ENCODE results near the gene CCDC85A.

DNA sequence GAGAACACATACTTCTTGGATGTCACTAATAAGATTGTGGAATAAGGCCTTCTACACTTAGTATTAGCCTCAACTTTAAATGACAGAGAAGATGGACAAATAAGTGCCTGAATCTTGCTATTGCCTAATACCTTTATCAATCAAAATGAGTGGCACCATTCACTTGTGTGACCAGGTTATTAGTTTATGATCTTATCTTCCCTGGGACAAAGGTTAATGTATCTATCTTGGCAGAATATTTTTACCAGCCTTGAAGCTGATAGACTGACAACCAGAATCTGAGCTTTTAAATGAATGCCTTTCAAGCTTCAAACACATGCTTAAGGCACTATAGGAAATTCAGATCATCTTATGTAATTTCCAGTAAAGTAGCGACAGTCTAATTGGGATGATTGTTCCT is 202.9 kb downstream of the CCDC85A start:
- TF ChIP-seq, protein P1, sequence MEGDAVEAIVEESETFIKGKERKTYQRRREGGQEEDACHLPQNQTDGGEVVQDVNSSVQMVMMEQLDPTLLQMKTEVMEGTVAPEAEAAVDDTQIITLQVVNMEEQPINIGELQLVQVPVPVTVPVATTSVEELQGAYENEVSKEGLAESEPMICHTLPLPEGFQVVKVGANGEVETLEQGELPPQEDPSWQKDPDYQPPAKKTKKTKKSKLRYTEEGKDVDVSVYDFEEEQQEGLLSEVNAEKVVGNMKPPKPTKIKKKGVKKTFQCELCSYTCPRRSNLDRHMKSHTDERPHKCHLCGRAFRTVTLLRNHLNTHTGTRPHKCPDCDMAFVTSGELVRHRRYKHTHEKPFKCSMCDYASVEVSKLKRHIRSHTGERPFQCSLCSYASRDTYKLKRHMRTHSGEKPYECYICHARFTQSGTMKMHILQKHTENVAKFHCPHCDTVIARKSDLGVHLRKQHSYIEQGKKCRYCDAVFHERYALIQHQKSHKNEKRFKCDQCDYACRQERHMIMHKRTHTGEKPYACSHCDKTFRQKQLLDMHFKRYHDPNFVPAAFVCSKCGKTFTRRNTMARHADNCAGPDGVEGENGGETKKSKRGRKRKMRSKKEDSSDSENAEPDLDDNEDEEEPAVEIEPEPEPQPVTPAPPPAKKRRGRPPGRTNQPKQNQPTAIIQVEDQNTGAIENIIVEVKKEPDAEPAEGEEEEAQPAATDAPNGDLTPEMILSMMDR (optimal IDR thresholded peaks at IDR 0.05 in 1 of 3, IDR thresholded peaks at IDR 0.05 in 1 of 3, conservative IDR thresholded peaks at IDR 0.05 in 1 of 3; ENCODE audit: extremely low read depth in 1 of 3, insufficient read depth in 2 of 3, low read length in 3 of 3) = no peak
- no peak for TF ChIP-seq EZH2 (IDR thresholded peaks at IDR 0.05; ENCODE audit: low read length)

Data from keratinocyte (primary cell).